GM20000 (cell line): Measurements from ENCODE around the gene FOXM1.

Experiments
- DNase-seq: peaks from one replicate; pipeline ENCODE4 v3.0.0; 2012; ENCODE audit warnings: low spot score
- CTCF ChIP-seq: IDR thresholded peaks from 2 replicates; pipeline ENCODE4 v1.5.1; 2012; ENCODE audit warnings: mild to moderate bottlenecking, control low read depth; ENCODE audit errors: extremely low read depth, missing control alignments

FOXM1 gene

GRCh38 chr12:2835691-2836403 is 41.1 kb downstream of the FOXM1 start:
- DNase-seq = no peak
- TF ChIP-seq CTCF = no peak

GRCh38 chr12:2834581-2835491 is 42.1 kb downstream of the FOXM1 start, which contains the start of gene NRIP2:
Gene NRIP2, minus strand, starts transcription at chr12:2835035. Its CDS starts 52 bp downstream, at chr12:2834983.
- no peak for DNase-seq
- no peak for TF ChIP-seq CTCF

- TF ChIP-seq CTCF = no peak
- DNase-seq = no peak
Measured at GRCh38 chr12:2833810-2834209, 43.2 kb downstream of the FOXM1 start.

GRCh38 chr12:2833327-2833726 is 43.6 kb downstream of the FOXM1 start:
- no peak for DNase-seq
- no peak for TF ChIP-seq CTCF

GRCh38 chr12:2832550-2833127 is 44.3 kb downstream of the FOXM1 start:
- TF ChIP-seq CTCF = no peak
- DNase-seq = no peak

GRCh38 chr12:2829275-2829674 is 47.7 kb downstream of the FOXM1 start:
- no peak for TF ChIP-seq CTCF
- no peak for DNase-seq
